Body of pancreas (tissue), 4 donors: ENCODE measurements around the gene CHP2. TPM values are rescaled to one million over a fixed set of nuclear protein-coding genes. Genes with fewer than 3 reads are reported as not detected.

Experiments
- ATAC-seq: fragments of 150-250 bp; one replicate; pipeline ENCODE4 v1.9.1; 2016
- DNase-seq, 4 donors: peaks; one replicate each; pipeline ENCODE4 v3.0.0-alpha.2; 2019
- H3K27ac ChIP-seq, 4 donors: fragments of 200-600 bp; sonication (generic); 1 replicate in 3 of 4; 2 replicates in 1 of 4; pipeline versions ENCODE4 v1.5.1 to v1.6.1; 2016 to 2019; ENCODE audit warnings: mild to moderate bottlenecking in 1 of 4, mixed read lengths in 1 of 4, moderate library complexity in 1 of 4
- H3K27me3 ChIP-seq, 2 donors: fragments of 200-600 bp; sonication (generic); one replicate each; pipeline ENCODE4 v1.6.0; 2016; ENCODE audit warnings: mild to moderate bottlenecking in 1 of 2
- H3K36me3 ChIP-seq, 2 donors: fragments of 200-600 bp; sonication (generic); replicated peaks in 1 of 2; 2 replicates each; pipeline ENCODE4 v1.5.1; 2016; ENCODE audit warnings: low read depth in 2 of 2; ENCODE audit not compliant: insufficient read depth in 1 of 2
- H3K4me1 ChIP-seq: fragments of 200-600 bp; sonication (generic); one replicate; pipeline ENCODE4 v1.6.0; 2016
- H3K4me3 ChIP-seq, 2 donors: fragments of 200-600 bp; sonication (generic); 1 replicate in 1 of 2; 2 replicates in 1 of 2; pipeline ENCODE4 v1.5.1; 2016 to 2019
- H3K9me3 ChIP-seq, 3 donors: fragments of 200-600 bp; sonication (generic); 1 replicate in 2 of 3; 2 replicates in 1 of 3; pipeline ENCODE4 v1.5.1; 2016
- CTCF ChIP-seq, 7 experiments: fragments of 450-650 bp in 4 of 7; fragments of 200-600 bp in 3 of 7; sonication (generic) in 3 of 7; IDR thresholded peaks; one replicate each; pipeline ENCODE4 v1.5.1; 2016 to 2019; ENCODE audit warnings: antibody characterized with exemption in 7 of 7
- POLR2A ChIP-seq, 3 donors: fragments of 450-650 bp; IDR thresholded peaks; one replicate each; pipeline ENCODE4 v1.6.1; 2016; ENCODE audit warnings: antibody characterized with exemption in 3 of 3, mild to moderate bottlenecking in 2 of 3
- WGBS, 2 donors: methylation state at CpG; one replicate each; pipeline ENCODE4 v1.1.5; 2017; 5-methylcytosine and 5-hydroxymethylcytosine counted together
- intact Hi-C: fragments of 100-400 bp; cut with DNase I; formaldehyde crosslinking; loops from one replicate; pipeline ENCODE4 v1.15.1; 2023
- total RNA-seq, 2 donors: library from RNA; depleted of rRNA; stranded (reverse); fragments of >200 nt; gene quantifications; one replicate each; pipeline ENCODE4 v1.1.0, GENCODE V29; 2016

CHP2 gene
- total RNA-seq, 2 donors from 2014 or later = not detected

GRCh38 chr16:23724096-23724784 lies 30.6 kb upstream of the CHP2 start:
- no peak overlapping the region for H3K27ac ChIP-seq
- DNase-seq (no peak), ATAC-seq (no peak)
- H3K36me3 ChIP-seq = no peaks in the 10 kb centered on the region
- TF ChIP-seq CTCF (IDR thresholded peaks at IDR 0.05) (no peak), POLR2A (IDR thresholded peaks at IDR 0.05) (no peak)
- no peaks in the 10 kb centered on the region for H3K4me1 ChIP-seq
- H3K27me3 ChIP-seq = no peaks in the 10 kb centered on the region
- no peaks in the 10 kb centered on the region for H3K9me3 ChIP-seq
- no peak overlapping the region for H3K4me3 ChIP-seq
- WGBS, 2 donors = 61% methylated on average over 8 of the region's 8 CpGs
- intact Hi-C loops = no loop called here

GRCh38 chr16:23724785-23725131 lies 30.1 kb upstream of the CHP2 start:
- no peaks in the 10 kb centered on the region for H3K36me3 ChIP-seq
- TF ChIP-seq CTCF (IDR thresholded peaks at IDR 0.05) = no peak
- TF ChIP-seq POLR2A (IDR thresholded peaks at IDR 0.05) = no peak
- ATAC-seq (no peak), DNase-seq (no peak)
- intact Hi-C loops = no loop called here
- WGBS, 2 donors = 39 to 51% methylated on average over 3 of the region's 3 CpGs
- no peaks in the 10 kb centered on the region for H3K27me3 ChIP-seq
- H3K4me1 ChIP-seq = no peaks in the 10 kb centered on the region
- H3K9me3 ChIP-seq = no peaks in the 10 kb centered on the region
- no peak overlapping the region for H3K4me3 ChIP-seq
- no peak overlapping the region for H3K27ac ChIP-seq

DNA sequence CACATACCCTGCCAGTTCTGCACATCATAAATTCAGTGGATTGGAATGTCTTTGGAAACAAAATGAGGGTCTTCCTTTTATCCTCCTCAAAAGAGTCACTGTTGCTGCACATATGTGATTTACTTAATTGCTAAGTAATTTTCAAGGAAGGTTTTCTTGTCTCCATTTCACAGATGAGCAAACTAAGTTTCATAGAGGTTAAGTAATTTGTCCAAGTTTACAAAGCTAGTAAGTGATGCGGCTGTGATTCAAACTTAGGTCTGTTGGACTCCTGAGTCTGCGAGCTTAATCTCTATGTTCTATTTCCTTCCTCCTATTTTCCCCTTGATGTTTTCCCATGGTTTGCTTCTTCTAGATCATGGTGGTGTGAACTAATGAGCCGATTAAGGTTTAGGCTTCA lies 28.1 kb upstream of the CHP2 start:
- WGBS, 2 donors = 85% methylated on average over 3 of the region's 3 CpGs
- ATAC-seq (no peak), DNase-seq (no peak)
- H3K4me3 ChIP-seq = no peak overlapping the region
- no peaks in the 10 kb centered on the region for H3K27me3 ChIP-seq
- no peaks in the 10 kb centered on the region for H3K9me3 ChIP-seq
- TF ChIP-seq CTCF (IDR thresholded peaks at IDR 0.05) = no peak
- TF ChIP-seq POLR2A (IDR thresholded peaks at IDR 0.05) = no peak
- H3K4me1 ChIP-seq = no peaks in the 10 kb centered on the region
- H3K27ac ChIP-seq = no peak overlapping the region
- H3K36me3 ChIP-seq = no peaks in the 10 kb centered on the region
- intact Hi-C loops = no loop called here

- Histone ChIP-seq H3K36me3 (no peaks in the 10 kb centered on the region), H3K4me3 (no peak overlapping the region), H3K4me1 (no peaks in the 10 kb centered on the region), H3K27ac (no peak overlapping the region), H3K27me3 (no peaks in the 10 kb centered on the region), H3K9me3 (no peaks in the 10 kb centered on the region)
- DNase-seq = no peak
- TF ChIP-seq POLR2A (IDR thresholded peaks at IDR 0.05) (no peak), CTCF (IDR thresholded peaks at IDR 0.05) (peak in 1 of 7 experiments; percentile 4)
- 41 to 52% methylated on average over 10 of the region's 10 CpGs for WGBS, 2 donors
- intact Hi-C loops = no loop called here
- no peak for ATAC-seq
Measured at GRCh38 chr16:23728112-23728477, 26.7 kb upstream of the CHP2 start.
